Activated T-cell treated with anti-CD3 and anti-CD28 coated beads for 1 hour (primary cell): ENCODE results near the gene LIMS1.
"Not testable (repeated sequence)": the region's sequence is repeated elsewhere in the genome, so short reads cannot be mapped to it uniquely, and the experiment has no call there.

Source experiments
- DNase-seq: peaks from one replicate; pipeline ENCODE4 v3.0.0-alpha.2; 2020; ENCODE audit warnings: low read depth

The LIMS1 gene

DNA sequence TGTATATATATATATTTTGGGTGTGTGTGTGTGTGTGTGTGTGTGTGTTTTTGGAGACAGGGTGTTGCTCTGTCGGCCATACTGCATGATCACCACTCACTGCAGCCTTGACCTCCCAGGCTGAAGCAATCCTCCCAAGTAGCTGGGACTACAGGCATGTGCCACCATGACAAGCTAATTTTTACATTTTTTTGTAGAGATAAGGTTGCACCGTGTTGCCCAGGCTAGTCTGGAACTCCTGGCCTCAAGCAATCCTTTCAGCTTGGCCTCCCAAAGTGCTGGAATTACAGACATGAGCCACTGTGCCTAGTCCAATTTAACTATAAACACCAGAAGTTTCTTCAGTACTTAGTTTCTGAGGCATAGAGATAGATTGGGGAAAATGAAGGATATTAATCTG is 18.3 kb downstream of the LIMS1 start:
- no peak for DNase-seq

DNA sequence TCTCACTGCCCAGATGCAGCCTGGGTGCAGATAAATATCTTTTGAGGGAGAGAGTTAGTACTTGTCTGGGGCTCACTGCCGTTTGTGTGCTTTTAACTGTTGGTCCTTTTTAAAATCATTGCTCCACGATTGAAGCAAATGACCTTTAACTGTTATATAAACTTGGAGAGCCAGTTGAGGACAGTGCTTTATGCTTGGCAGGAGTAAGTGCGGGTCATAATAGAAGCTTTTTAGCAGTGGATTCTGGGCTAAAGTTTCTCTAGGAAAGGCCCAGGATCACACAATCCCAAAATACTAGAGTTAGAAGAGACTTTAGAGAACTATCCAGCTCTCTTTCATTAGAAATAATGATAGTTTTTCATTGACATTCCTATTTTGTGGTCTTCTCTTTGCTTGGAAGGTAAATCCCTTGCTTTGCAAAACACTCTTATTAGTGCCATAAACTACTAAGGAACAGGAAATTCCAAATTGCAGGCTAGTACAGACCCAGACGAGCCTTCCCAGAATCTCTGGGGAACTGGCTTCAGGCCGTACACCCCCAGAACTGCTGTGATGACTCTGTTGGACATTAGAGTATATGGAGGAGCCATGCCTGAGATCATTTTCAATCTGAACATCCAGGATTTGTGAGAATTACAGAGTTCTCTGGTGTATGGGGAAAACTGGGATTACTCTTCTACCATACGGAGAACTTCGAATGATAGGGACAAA is 19.1 kb downstream of the LIMS1 start:
- no peak for DNase-seq

DNA sequence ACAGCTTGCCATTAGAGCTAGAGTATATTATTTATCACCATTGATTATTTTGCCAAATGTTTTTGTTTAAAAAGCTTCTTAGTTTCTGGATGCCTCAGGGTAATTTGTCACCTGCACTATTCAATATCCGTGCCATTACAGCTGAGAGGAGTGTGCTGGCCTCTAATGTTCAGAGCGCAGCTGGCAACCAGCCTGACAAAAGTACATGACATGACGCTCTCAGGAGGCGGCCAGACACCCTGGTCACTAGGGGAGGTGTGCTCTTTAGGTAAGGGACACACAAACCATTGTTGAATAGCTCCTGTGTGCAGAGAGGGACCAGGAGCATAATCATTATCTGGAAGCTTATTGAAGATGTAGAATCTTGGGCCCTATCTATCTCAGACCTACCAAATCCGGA is 20.3 kb downstream of the LIMS1 start:
- no peak for DNase-seq

DNA sequence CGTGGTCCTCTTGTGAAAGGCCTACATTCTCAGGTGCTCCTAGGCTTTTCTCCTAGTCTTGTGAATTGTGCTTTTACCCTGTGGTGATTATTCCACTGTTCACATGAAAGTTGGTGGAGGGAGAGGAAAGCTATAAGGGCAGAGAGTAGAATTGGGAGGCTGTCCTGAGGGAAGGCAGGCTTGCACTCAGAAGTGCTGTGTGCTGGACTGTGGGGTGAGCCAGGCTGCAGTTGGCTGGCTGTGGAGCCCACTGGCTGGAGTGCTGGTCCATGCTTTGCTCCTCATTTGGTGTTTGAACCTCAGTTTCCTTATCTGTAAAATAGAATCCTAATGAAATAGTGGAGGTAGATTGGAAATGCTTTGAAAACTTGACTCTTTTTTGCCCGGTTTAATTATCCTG is 21.3 kb downstream of the LIMS1 start:
- no peak for DNase-seq

DNA sequence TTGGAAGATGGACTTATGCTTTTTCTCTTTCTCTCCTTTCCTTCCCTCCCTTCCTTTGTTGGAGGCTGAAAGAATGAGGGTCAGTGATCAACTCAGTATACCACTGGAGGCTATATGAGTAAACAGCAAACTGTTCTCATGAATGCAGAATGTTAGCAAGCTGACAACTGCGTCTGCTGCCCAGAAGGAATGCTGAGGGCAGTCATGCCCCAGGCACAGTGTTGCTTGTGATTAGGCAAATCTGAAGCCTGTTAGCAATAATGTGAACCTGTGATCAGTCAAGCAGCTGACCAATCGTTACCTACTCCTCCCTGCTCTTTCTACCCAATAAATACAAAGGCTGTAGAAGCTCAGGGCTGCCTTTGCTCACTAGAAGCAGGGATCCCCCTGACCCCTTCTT is 22.3 kb downstream of the LIMS1 start:
- DNase-seq: not testable (repeated sequence)

DNA sequence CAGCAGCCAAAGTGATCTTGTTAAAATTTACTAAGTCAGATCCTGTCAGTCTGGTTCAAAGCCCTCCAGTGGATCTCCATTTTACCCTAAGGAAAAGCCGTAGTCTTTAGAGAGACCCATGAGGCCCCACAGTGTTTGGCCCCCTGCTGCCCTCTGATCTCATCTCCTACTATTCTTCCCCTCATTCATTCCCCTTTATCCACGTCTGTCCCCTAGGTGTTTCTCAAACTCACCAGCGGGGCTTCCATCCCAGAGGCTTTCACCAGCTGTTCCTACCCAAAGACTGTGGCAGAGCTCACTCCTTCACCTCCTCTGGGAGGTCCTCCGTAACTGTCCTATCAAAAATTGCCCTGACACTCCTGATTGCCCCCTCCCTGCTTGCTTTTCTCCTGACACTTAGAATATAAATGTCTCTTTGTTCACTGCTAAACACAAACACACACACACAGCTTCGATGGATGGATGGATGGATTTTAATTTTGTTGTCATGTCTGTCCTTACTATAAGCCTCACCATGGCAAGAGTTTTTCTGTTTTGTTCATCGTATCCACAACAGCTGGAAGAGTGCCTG is 26.1 kb downstream of the LIMS1 start:
- DNase-seq: no peak

DNA sequence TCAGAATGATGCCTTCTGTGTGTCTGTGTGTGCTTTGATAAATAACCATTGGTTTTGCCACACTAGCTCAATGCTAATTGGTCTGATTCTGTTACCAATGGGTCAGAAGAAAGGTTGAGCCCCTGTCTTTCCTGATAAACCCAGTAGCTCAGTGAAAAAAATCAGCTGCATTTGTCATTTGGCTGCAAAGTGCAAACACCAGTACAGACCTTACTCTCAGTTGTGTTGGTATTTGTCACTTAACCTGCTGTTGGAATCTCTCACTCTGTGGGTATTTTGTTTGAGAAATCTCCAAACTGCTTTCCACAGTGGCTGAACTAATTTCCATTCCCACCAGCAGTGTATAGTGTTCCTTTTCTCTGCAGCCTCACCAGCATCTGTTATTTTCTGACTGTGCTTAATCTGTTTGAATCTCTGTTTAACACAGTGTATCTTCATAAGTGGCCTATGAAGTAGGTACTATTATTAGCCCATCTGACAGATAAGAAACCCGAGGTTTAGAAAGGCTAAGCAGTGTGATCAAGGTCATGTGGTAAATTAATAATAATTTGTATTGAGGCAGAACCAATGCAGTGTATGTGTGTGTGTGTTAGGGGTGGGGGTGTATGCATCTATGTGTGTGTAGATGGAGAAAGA is 26.7 kb downstream of the LIMS1 start:
- DNase-seq: no peak

DNA sequence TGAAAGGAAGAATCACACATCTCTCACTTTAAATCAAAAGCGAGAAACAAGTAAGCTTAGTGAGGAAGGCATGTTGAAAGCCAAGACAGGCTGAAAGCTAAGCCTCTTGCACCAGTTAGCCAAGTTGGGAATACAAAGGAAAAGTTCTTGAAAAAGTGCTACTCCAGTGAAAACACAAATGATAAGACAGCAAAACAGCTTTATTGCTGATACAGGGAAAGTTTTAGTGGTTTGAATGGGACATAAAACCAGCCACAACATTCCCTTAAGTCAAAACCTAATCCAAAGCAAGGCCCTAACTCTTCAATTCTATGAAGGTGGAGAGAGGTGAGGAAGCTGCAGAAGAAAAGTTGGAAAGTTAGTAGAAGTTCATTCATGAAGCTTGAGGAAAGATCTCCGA is 28.0 kb downstream of the LIMS1 start:
- DNase-seq: no peak

DNA sequence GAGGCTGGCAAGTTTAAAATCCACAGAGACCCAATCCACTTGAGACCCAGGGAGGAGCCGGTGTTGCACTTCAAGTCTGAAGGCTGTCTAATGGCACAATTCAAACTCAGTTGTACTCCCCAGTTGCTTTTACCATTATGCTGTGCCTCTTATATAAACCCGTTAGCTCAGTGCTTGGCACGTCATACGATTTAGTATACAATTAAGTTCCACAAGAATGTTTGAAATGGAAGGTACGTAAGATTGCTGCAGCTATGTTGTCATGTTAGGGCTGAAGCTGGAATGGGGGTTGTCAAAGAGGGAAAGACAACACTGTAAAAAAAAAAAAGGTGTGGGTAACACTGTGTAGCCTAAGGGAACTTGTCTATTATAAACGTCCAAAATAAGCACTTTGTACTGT is 30.2 kb downstream of the LIMS1 start:
- DNase-seq: no peak

DNA sequence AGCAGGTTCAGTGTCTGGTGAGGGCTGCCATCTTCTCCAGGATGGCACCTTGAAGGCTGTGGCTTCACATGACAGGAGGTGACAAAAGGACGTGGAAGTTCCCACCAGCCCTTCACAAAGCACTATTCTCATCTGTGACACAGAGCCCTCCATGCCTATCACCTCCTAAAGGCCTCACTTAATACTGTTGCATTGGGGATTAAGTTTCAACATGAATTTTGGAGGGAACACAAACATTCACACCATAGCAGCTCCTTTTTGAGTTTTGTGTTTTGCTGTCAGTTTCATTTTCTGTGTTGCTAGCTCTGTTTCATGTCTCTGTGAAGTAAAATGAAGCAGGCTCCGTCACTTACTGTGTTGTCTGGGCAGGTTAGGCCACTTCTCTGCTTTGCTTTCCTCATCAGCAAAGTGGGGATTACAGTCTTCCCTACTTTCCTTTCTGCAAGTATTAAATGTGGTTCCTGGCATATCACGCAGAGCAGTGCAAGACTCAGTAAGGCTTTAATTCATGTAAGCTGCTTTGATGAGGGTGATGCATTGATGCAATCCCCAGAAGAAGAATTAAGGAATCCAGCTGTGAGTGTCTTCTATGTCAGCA is 31.6 kb downstream of the LIMS1 start:
- no peak for DNase-seq

DNA sequence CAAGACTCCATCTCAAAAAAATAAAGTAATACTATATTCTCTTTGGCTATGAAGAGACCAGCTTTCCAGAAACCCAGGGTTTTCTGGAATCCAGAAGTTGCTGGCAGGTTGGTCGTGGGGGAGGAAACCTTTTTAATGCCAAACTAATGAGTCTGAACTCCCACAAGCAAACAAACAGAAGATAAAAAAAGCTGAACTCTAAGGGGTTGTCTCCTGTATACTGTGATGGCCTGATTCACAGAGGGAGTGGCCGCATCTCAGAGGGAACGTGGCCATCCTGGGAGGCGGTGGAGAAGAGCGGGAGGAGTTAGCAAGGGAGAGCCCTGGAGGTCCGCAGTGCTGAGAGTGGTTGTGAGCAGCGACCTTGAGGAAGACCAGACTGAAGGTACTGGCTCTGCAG is 36.1 kb downstream of the LIMS1 start:
- DNase-seq: no peak

DNA sequence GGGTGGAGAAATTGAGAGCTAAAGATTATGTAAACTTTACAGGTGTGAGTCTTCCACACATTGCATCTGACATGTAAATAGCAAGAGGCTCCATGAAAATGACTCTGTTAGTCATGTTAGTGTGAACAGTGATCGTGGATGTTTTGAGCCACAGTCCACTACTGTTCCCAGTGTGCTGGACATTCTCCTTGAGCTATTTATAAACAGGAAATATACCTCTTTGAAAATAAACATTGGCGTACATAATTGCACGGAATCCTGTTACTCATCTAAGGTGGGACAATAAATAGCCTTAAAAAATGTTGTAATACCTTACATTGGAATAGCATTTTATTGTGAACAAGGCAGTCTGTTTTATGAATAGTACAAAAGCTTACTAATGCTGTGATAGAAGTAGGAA is 37.0 kb downstream of the LIMS1 start:
- DNase-seq: no peak

DNA sequence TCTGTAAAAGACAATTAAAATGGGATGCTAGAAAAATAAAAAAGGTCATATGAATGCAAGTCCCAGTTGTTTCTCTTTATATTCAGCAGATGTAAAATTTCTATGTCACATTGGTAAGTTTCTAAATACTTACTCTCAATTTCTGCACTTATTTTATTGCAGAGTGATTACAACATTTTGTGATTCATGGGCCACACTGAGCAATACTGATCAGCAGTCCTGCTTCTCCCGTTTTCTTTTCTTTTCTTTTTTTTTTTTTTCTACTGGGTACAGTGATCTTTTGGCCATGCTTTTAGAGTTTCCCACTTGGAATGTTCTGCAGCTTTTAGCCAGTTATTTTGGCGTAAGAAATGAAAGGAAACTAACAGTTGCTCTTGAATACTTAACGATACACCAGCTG is 38.8 kb downstream of the LIMS1 start:
- no peak for DNase-seq

DNA sequence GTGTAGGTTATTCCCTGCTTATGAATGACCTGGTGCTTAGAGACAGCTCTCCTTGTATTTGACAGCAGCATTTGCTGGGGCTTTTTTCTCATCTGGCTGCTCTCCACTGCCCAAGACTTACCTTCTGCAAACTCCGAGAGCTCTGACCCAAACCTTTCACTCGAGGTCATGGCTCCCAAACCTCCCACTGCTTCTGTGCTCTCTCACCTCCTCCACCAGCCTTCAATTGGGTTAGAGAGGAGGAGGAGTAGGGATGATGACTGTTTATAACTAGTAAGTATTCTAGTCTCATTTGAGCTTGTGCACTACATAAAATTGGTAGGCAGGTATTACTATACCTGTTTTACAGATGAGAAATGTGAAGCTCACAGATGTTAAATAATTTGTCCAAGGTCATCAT is 40.1 kb downstream of the LIMS1 start:
- no peak for DNase-seq

DNA sequence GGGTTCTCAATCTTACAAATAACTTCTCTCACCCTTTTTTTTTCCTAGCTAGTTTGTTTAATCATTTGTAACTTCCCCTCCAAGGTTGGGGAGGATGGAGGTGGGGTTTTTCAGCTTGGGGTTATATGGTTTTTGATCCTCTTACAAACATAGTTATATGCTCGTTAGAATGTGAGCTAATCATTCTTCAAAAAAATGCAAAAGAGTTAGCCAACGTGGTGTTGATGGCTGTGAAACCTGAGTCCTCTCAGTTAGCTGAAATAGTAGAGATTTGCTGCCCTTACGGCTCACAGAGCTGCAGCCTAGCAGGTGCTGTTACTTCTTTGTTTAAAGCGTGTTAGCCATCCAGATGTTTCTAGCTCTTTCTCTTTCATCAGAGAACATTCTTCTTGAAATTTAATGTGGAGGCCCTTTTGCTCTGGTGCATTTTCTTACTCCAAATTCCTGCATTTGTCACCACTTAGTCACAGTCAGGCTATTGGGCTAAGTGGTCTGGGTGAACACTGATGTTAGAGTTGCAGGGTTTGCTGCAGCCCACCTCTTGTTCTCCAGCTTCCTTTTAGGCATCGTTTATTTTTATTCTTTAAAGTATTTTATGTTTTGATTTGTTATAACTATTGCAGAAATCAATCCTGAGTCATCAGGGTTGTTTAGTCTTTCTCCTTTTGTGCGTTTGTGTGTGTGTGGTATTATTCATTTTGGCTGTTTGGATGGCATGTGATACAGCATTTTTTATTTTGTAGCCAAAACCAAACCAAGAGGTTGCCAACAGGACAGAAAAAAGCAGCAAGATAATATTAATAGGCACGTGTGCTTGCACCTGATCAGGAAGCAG is 41.1 kb downstream of the LIMS1 start:
- DNase-seq: no peak

DNA sequence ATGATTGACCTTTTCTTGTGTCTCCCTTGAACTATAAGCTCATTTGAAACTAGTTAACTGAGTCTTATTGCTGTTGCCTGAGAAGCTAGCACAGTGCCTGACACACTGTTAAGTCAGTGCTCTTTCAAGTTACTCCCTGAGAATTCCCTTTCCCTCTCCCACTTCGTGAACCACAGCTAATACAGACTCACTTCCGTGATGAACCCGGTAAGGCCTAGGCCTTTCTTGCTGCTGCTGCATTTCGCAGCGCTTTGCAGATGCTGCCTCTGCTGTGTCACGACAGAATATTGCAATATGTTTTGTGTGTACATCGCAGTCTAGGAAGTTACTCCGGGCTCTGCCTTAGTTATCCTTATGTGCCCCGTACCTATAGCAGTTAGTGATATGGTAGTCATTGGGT is 42.8 kb downstream of the LIMS1 start:
- no peak for DNase-seq

DNA sequence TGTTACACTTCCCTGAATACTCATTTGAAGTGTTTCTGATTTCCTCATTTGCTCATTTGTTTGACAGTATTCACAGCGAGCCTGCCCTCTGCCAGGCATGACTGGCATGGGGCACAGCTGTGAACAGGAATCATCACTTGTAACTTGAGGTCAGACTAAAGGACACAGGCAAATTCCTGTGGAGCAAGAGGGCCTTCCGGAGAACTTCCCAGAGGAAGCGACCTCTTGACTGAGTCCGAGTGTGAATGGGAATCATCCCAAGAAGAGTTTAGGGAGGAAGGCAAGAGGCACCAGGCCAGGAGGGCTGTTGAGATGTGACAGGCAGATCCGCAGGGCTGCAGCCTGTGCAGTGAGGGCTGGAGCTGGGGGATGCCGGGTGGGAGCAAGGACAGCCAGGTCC is 45.4 kb downstream of the LIMS1 start:
- no peak for DNase-seq

DNA sequence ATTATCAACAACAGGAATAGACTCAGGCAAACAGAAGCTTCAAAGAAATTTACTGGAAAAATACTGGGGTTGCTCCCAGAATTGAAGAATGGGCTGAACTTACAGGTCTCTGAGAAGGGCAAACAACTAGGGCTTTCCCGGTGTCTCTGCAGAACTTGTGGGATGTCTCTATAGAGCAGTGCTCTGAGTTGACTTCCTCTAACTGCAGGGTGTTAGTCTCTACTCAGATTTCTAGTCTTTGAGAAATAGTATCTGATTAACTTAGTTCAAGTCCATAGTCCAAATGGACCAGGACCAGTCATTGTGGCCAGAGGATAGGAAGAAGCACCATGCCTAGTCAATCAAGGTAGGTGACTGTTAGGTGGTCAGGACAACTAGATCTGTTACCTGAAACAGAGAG is 45.8 kb downstream of the LIMS1 start:
- DNase-seq: no peak

DNA sequence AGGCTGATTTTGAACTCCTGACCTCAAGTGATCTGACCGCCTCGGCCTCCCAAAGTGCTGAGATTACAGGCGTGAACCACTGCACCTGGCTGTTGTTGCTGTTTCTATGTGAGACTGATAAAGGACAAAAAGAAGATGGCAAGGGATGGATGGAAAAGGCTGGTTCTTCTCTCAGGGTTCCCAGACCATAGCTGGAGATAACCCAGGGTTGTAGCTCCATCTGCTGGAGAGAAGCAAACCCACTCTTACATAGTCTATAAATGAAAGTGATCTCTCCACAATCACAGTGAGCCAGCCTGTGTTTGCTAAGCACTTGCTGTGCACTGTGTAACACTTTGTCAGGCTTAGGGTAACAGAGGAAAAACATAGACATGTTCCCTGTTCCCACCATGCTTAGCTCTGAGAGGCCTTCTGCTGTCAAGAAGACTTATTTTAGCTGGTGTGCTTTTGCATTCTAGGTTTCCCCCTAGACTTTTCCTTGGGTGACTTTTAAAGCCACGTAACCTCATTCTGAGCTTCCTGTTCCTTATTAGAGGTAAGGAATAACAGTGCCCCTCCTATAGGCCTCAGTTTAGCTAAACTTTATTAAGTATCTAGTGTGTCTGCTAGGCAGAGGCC is 49.7 kb downstream of the LIMS1 start:
- peak; percentile 29 for DNase-seq

DNA sequence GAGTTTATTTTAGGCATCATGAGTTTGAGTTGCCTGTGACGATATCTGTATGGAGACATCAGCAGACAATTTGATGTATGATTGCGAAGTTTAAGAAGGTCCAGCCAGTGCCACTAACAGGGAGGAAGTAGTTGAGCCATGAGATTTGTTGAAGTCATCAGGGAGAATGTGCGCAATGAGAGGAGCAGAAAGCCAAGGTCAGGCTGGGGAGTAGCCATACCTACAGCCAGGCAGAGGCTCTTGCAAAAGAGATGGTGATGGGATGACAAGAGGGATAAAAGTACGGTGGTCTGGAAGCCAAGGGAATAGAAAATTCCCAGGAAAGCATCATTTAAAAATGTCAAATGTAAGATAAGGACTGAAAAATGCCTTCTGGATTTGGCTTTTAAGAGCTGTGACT is 51.2 kb downstream of the LIMS1 start:
- DNase-seq: no peak

DNA sequence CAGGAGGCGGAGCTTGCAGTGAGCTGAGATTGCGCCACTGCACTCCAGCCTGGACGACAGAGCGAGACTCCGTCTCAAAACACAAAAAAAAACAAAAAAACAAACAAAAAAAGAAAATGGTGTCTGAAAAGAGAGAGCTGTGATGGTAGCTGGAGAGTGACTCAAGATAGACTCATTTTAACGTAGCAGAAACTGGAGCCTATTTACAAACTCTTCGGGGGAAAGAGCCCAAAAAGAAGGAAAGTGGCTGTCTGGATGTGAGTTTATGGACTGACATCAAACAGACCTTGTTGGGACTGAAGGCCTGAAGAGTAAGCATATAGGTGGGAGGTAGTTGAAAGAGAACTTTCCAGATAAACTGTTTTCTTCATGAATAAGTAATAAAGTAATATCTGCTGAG is 51.8 kb downstream of the LIMS1 start:
- no peak for DNase-seq

DNA sequence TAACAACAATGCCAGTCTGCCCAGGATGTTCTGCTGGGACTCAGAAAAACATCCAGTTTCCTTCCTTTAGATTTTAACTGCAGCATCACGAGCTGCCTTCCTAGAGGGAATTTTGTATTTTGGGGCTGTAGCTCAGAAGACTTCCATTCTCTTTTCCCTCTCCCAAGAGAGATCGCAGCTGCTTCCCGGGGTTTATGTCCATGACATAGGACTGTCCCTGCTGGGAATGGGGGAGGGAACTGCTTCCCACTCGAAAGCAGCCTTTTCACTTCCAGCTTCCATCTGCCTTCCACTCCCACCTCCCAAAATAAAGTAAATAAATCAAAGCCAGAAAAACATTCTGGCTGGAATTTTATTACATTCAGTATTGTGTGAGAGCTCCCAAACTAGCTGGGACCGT is 52.4 kb downstream of the LIMS1 start:
- no peak for DNase-seq
